Right renal pelvis (tissue), 4 donors: ENCODE measurements around the gene PUS7L. TPM values are rescaled to one million over a fixed set of nuclear protein-coding genes. Genes with fewer than 3 reads are reported as not detected.

ENCODE experiments used
- DNase-seq, 4 donors: peaks; one replicate each; pipeline ENCODE4 v3.0.0-alpha.2; 2013; ENCODE audit warnings: low read depth in 4 of 4, low spot score in 3 of 4, missing footprints in 1 of 4
- polyA plus RNA-seq, 4 donors: library from polyadenylated mRNA; unstranded; fragments of 120-200 nt; gene quantifications; one replicate each; pipeline ENCODE4 v1.2.1, GENCODE V29; 2013; ENCODE audit not compliant: insufficient read length in 4 of 4

Gene PUS7L
- polyA plus RNA-seq, 4 donors: 9.6 to 16.7 (median 12.8) TPM

- no peak for DNase-seq
These were observed 83.3 kb downstream of the PUS7L start for GRCh38 chr12:43675048-43675904.

GRCh38 chr12:43669373-43669772 lies 89.2 kb downstream of the PUS7L start:
- DNase-seq: no peak

Other genes with a start within 250 kb of the PUS7L start
- gene ADAMTS20, start 206.6 kb downstream of the PUS7L start, polyA plus RNA-seq: under 1 TPM; 0.78 to 1.00 (median 0.87) TPM
- gene IRAK4, start 161 bp upstream of the PUS7L start, polyA plus RNA-seq: 10 to 100 TPM; 12.2 to 17.1 (median 15.1) TPM
- 10 to 100 TPM; 72.5 to 98.3 (median 94.0) TPM for gene TWF1, start 47.5 kb upstream of the PUS7L start, polyA plus RNA-seq
- 10 to 100 TPM; 12.1 to 16.4 (median 15.2) TPM for gene TMEM117, start 77.3 kb upstream of the PUS7L start, polyA plus RNA-seq